ENCODE results near the gene PHLDA3. TPM values are rescaled to one million over a fixed set of nuclear protein-coding genes. Genes with fewer than 3 reads are reported as not detected.

The PHLDA3 gene
- total and polyA plus RNA-seq, 2 donors (not counting 3 experiments of a cell fraction or from before 2014, with no cell fraction given): 21.4 to 29.5 TPM

- FAIRE-seq: no peak
- dilution Hi-C loops (cut with MboI; ENCODE audit: extremely low pct_ligation_motif_present, low sequenced_read_pairs) (no loop called here), intact Hi-C loops (cut with micrococcal nuclease) (no loop called here)
- no peak overlapping the region for H2AFZ ChIP-seq (ENCODE audit: low read depth, low read length)
- H3K27ac ChIP-seq (ENCODE audit: insufficient read depth, low read depth, low read length): no peak overlapping the region
- no peak for DNase-seq (ENCODE audit: low read depth, low spot score)
- no peak for TF ChIP-seq FOS (IDR thresholded peaks at IDR 0.05; ENCODE audit: borderline replicate concordance, insufficient read depth, low read length)
- TF ChIP-seq JUN (IDR thresholded peaks at IDR 0.05; ENCODE audit: borderline replicate concordance, insufficient read depth, insufficient read length, low read depth): no peak
- TF ChIP-seq GATA2 (IDR thresholded peaks at IDR 0.05; ENCODE audit: insufficient read depth, insufficient read length, low read depth, low read length): no peak
- TF ChIP-seq, protein P1, sequence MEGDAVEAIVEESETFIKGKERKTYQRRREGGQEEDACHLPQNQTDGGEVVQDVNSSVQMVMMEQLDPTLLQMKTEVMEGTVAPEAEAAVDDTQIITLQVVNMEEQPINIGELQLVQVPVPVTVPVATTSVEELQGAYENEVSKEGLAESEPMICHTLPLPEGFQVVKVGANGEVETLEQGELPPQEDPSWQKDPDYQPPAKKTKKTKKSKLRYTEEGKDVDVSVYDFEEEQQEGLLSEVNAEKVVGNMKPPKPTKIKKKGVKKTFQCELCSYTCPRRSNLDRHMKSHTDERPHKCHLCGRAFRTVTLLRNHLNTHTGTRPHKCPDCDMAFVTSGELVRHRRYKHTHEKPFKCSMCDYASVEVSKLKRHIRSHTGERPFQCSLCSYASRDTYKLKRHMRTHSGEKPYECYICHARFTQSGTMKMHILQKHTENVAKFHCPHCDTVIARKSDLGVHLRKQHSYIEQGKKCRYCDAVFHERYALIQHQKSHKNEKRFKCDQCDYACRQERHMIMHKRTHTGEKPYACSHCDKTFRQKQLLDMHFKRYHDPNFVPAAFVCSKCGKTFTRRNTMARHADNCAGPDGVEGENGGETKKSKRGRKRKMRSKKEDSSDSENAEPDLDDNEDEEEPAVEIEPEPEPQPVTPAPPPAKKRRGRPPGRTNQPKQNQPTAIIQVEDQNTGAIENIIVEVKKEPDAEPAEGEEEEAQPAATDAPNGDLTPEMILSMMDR (IDR thresholded peaks at IDR 0.05; ENCODE audit: extremely low read depth in 1 of 2, insufficient read depth in 1 of 2, low read depth in 1 of 2, low read length in 2 of 2): no peak
- no peak for TF ChIP-seq MYC (IDR thresholded peaks at IDR 0.05; ENCODE audit: low read depth, low read length)
- no peak for TF ChIP-seq POLR2AphosphoS5 (IDR thresholded peaks at IDR 0.05; ENCODE audit: insufficient read depth, low read depth, low read length)
- no peak for TF ChIP-seq MAX (IDR thresholded peaks at IDR 0.05; ENCODE audit: insufficient read depth, insufficient read length)
- no peak for TF ChIP-seq EZH2 (IDR thresholded peaks at IDR 0.05; ENCODE audit: borderline replicate concordance, low read depth, low read length, severe bottlenecking)
- no peak for TF ChIP-seq POLR2A (IDR thresholded peaks at IDR 0.05; ENCODE audit: low read depth, low read length)
- ChIA-PET CTCF (no interaction called here), POLR2A (no interaction called here)
- H3K4me3 ChIP-seq (replicated peaks in 1 of 3; ENCODE audit: insufficient read depth in 1 of 3, low read depth in 1 of 3, low read length in 3 of 3): no peak overlapping the region
- no peaks in the 10 kb centered on the region for H3K9me3 ChIP-seq (replicated peaks; ENCODE audit: control insufficient read depth, insufficient read depth, low read length)
- H3K9me1 ChIP-seq (replicated peaks; ENCODE audit: control insufficient read depth, extremely low read depth, insufficient read depth, low read length): no peaks in the 10 kb centered on the region
- no TSS peak for BruUV-seq (replicated peaks)
- H3K4me2 ChIP-seq (ENCODE audit: insufficient read depth, low read length): no peak overlapping the region
- H3K4me1 ChIP-seq (ENCODE audit: control insufficient read depth, extremely low read depth, insufficient read depth, low read length): peaks cover 5% of the 10 kb centered on the region
- H3K27me3 ChIP-seq (ENCODE audit: control insufficient read depth in 2 of 2, insufficient read depth in 2 of 2, low read length in 2 of 2): peaks cover 3 to 6% of the 10 kb centered on the region in 2 experiments
- no peak overlapping the region for H3K9ac ChIP-seq (replicated peaks; ENCODE audit: extremely low read depth, insufficient read depth, low read length)
- peaks cover 0 to 5% of the 10 kb centered on the region in 2 experiments for H3K36me3 ChIP-seq (ENCODE audit: control insufficient read depth in 2 of 2, extremely low read depth in 1 of 2, insufficient read depth in 2 of 2, low read length in 2 of 2)
- H3K79me2 ChIP-seq (ENCODE audit: control insufficient read depth, insufficient read depth, low read length): peaks cover 12% of the 10 kb centered on the region
- H4K20me1 ChIP-seq (replicated peaks; ENCODE audit: control insufficient read depth, extremely low read depth, insufficient read depth, low read length): no peaks in the 10 kb centered on the region
These were observed 1.6 kb upstream of the PHLDA3 start for GRCh38 chr1:201470581-201470980.
